HG03457 (cell line): ENCODE measurements around the gene CAPN12.

Experiments
- ATAC-seq: cut with Tn5 transposase; IDR thresholded peaks from one replicate; pipeline ENCODE4 v1.9.1; 2021; ENCODE audit warnings: moderate number of reproducible peaks; ENCODE audit not compliant: unreplicated experiment

Gene CAPN12

GRCh38 chr19:38712161-38712748 is 32.0 kb downstream of the CAPN12 start:
- no peak for ATAC-seq

- ATAC-seq: no peak
These were observed 32.5 kb downstream of the CAPN12 start for GRCh38 chr19:38711726-38712153.

GRCh38 chr19:38710928-38711725 is 33.1 kb downstream of the CAPN12 start:
- ATAC-seq: no peak

- no peak for ATAC-seq
These were observed 33.9 kb downstream of the CAPN12 start for GRCh38 chr19:38710416-38710702.

- ATAC-seq: no peak
These were observed 34.4 kb downstream of the CAPN12 start for GRCh38 chr19:38709671-38710415.

GRCh38 chr19:38709119-38709518 is 35.2 kb downstream of the CAPN12 start:
- ATAC-seq: no peak

- no peak for ATAC-seq
These were observed 35.8 kb downstream of the CAPN12 start for GRCh38 chr19:38708413-38709024.

- ATAC-seq: no peak
These were observed 36.7 kb downstream of the CAPN12 start for GRCh38 chr19:38707512-38708114.

- ATAC-seq: no peak
These were observed 37.3 kb downstream of the CAPN12 start for GRCh38 chr19:38706792-38707511.

- no peak for ATAC-seq
These were observed 38.9 kb downstream of the CAPN12 start for GRCh38 chr19:38705197-38706019.

GRCh38 chr19:38704488-38705026 is 39.7 kb downstream of the CAPN12 start:
- no peak for ATAC-seq

GRCh38 chr19:38703509-38703908 is 40.8 kb downstream of the CAPN12 start:
- ATAC-seq: no peak

GRCh38 chr19:38702278-38702677 is 42.0 kb downstream of the CAPN12 start:
- ATAC-seq: no peak

- no peak for ATAC-seq
These were observed 42.7 kb downstream of the CAPN12 start for GRCh38 chr19:38701455-38702063.

GRCh38 chr19:38700902-38701454 is 43.3 kb downstream of the CAPN12 start:
- ATAC-seq: no peak

GRCh38 chr19:38700350-38700901 is 43.8 kb downstream of the CAPN12 start:
- no peak for ATAC-seq

GRCh38 chr19:38699647-38700349 is 44.5 kb downstream of the CAPN12 start:
- ATAC-seq: no peak

- ATAC-seq: no peak
These were observed 45.3 kb downstream of the CAPN12 start for GRCh38 chr19:38699027-38699346.
